OCI-LY7 (cell line): ENCODE measurements around the gene HAPLN2. TPM values are rescaled to one million over a fixed set of nuclear protein-coding genes. Genes with fewer than 3 reads are reported as not detected.

ENCODE experiments used
- BruUV-seq: library from RNA; stranded (reverse); fragments of 400-500 nt; replicated peaks from 2 replicates; lab custom pipeline; 2021; lab: Mats Ljungman, UMichigan
- CTCF ChIA-PET: fragments of 300-600 bp; sonication (Branson Sonifier 250); formaldehyde crosslinking; loops from one replicate; lab custom pipeline; 2022; ENCODE audit warnings: antibody characterized with exemption; ENCODE audit not compliant: unreplicated experiment; lab: Charles Lee
- POLR2A ChIA-PET: fragments of 300-600 bp; sonication (Branson Sonifier 250); formaldehyde crosslinking; loops from one replicate; lab custom pipeline; 2022; ENCODE audit warnings: antibody characterized with exemption; lab: Charles Lee
- DNase-seq: peaks from one replicate; pipeline ENCODE4 v3.0.0-alpha.2; 2015; ENCODE audit warnings: low spot score
- H2AFZ ChIP-seq: fragments of 200-600 bp; sonication (generic), shearing (Covaris generic); 2 replicates; pipeline ENCODE4 v1.6.1; 2014; ENCODE audit warnings: mild to moderate bottlenecking, antibody characterized with exemption, low read length, moderate library complexity
- H3K27ac ChIP-seq: fragments of 200-600 bp; sonication (generic); 2 replicates; pipeline ENCODE4 v1.5.1; 2014; ENCODE audit warnings: mixed run types, low read depth, mild to moderate bottlenecking, moderate library complexity, low read length, inconsistent platforms; ENCODE audit not compliant: poor library complexity, severe bottlenecking
- H3K36me3 ChIP-seq: fragments of 200-600 bp; sonication (generic); 2 replicates; pipeline ENCODE4 v1.6.1; 2014; ENCODE audit warnings: mild to moderate bottlenecking, antibody characterized with exemption, low read length, moderate library complexity, mixed read lengths; ENCODE audit not compliant: insufficient read depth
- H3K4me1 ChIP-seq: fragments of 200-600 bp; sonication (generic); 2 replicates; pipeline ENCODE4 v1.5.1; 2014; ENCODE audit warnings: mild to moderate bottlenecking, low read length; ENCODE audit not compliant: insufficient read depth, poor library complexity, severe bottlenecking
- H3K4me2 ChIP-seq: fragments of 200-600 bp; sonication (generic); 2 replicates; pipeline ENCODE4 v1.6.1; 2014; ENCODE audit warnings: mild to moderate bottlenecking, low read length
- H3K4me3 ChIP-seq: fragments of 200-600 bp; sonication (generic); 2 replicates; pipeline ENCODE4 v1.5.1; 2014; ENCODE audit warnings: mild to moderate bottlenecking, low read depth, low read length; ENCODE audit not compliant: poor library complexity, severe bottlenecking
- H3K79me2 ChIP-seq: fragments of 200-600 bp; sonication (generic); 2 replicates; pipeline ENCODE4 v1.6.1; 2016; ENCODE audit warnings: low read depth, mild to moderate bottlenecking, low read length, moderate library complexity, mixed read lengths; ENCODE audit not compliant: insufficient read depth
- H3K9me2 ChIP-seq: fragments of 200-600 bp; sonication (generic); 2 replicates; pipeline ENCODE4 v1.6.1; 2016; ENCODE audit warnings: mild to moderate bottlenecking, low read length, mixed read lengths; ENCODE audit not compliant: insufficient read depth
- H3K9me3 ChIP-seq: fragments of 200-600 bp; sonication (generic); 2 replicates; pipeline ENCODE4 v1.6.1; 2014; ENCODE audit warnings: mild to moderate bottlenecking, mixed run types, low read length, mixed read lengths
- H4K20me1 ChIP-seq: fragments of 200-600 bp; sonication (generic); 2 replicates; pipeline ENCODE4 v1.6.1; 2014; ENCODE audit warnings: mild to moderate bottlenecking, antibody characterized with exemption, low read length, moderate library complexity, mixed read lengths; ENCODE audit not compliant: insufficient read depth
- CTCF ChIP-seq: fragments of 200-600 bp; sonication (generic); conservative IDR thresholded peaks from 2 replicates; pipeline ENCODE4 v1.5.1; 2014; ENCODE audit warnings: mild to moderate bottlenecking, antibody characterized with exemption, low read length, moderate library complexity, mixed read lengths
- EZH2phosphoT487 ChIP-seq: fragments of 200-600 bp; sonication (generic); IDR thresholded peaks from 2 replicates; pipeline ENCODE4 v1.6.1; 2018; ENCODE audit warnings: low read depth, borderline replicate concordance, mild to moderate bottlenecking, mixed run types, antibody characterized with exemption, low read length, moderate library complexity, mixed read lengths
- intact Hi-C: fragments of 100-400 bp; cut with micrococcal nuclease; formaldehyde crosslinking; loops from one replicate; pipeline ENCODE4 v1.10.0; 2022; ENCODE audit not compliant: unreplicated experiment
- total RNA-seq, 2 experiments: library from RNA; depleted of rRNA in 1 of 2; stranded (reverse); fragments of >200 nt in 1 of 2; shearing (Covaris generic) in 1 of 2; gene quantifications; 2 replicates each; pipeline ENCODE4 v1.2.3, GENCODE V29; 2014 to 2022

Gene HAPLN2
- total RNA-seq, 2 experiments from 2014 or later: 0.41 to 1.1 TPM

GRCh38 chr1:156619582-156619955 lies 354 bp downstream of the HAPLN2 start:
- TF ChIP-seq EZH2phosphoT487 (no peak), CTCF (no peak; the same call in 1 of the 2 replicates)
- Histone ChIP-seq H3K9me3 (no peaks in the 10 kb centered on the region), H3K4me2 (no peak overlapping the region), H3K9me2 (no peaks in the 10 kb centered on the region), H3K4me3 (no peak overlapping the region), H2AFZ (no peak overlapping the region), H3K36me3 (no peaks in the 10 kb centered on the region), H3K27ac (no peak overlapping the region), H3K79me2 (no peaks in the 10 kb centered on the region), H3K4me1 (no peaks in the 10 kb centered on the region), H4K20me1 (no peaks in the 10 kb centered on the region)
- no peak for DNase-seq
- CTCF ChIA-PET: interaction anchor here (1.2 kb wide), 1 partner anchor 11 kb away, joined by 4 read pairs; no protein-coding TSS in a partner anchor
- intact Hi-C loops: no loop called here
- POLR2A ChIA-PET: no interaction called here
- BruUV-seq: no TSS peak

GRCh38 chr1:156622581-156623297 lies 3.5 kb downstream of the HAPLN2 start:
- ChIA-PET POLR2A (no interaction called here), CTCF (no interaction called here)
- H3K27ac ChIP-seq: no peak overlapping the region
- no peaks in the 10 kb centered on the region for H4K20me1 ChIP-seq
- no peak overlapping the region for H2AFZ ChIP-seq
- H3K9me2 ChIP-seq: no peaks in the 10 kb centered on the region
- H3K79me2 ChIP-seq: no peaks in the 10 kb centered on the region
- DNase-seq: no peak
- H3K9me3 ChIP-seq: no peaks in the 10 kb centered on the region
- intact Hi-C loops: no loop called here
- no peak overlapping the region for H3K4me3 ChIP-seq
- H3K4me2 ChIP-seq: no peak overlapping the region
- no peak for TF ChIP-seq EZH2phosphoT487
- no peak for TF ChIP-seq CTCF
- peaks cover 15% of the 10 kb centered on the region for H3K4me1 ChIP-seq
- BruUV-seq: no TSS peak
- no peaks in the 10 kb centered on the region for H3K36me3 ChIP-seq
